ENCODE results near the gene ANKS1B. TPM values are rescaled to one million over a fixed set of nuclear protein-coding genes. Genes with fewer than 3 reads are reported as not detected.

Gene ANKS1B
- total RNA-seq, 1 experiment from 2014 or later, result 0.54 TPM

GRCh38 chr12:99759444-99759843, 225.3 kb downstream of the ANKS1B start:
- no peaks in the 10 kb centered on the region for H3K9me3 ChIP-seq (ENCODE audit: control insufficient read depth in 1 of 2, insufficient read depth in 1 of 2, low read depth in 1 of 2, low read length in 2 of 2)
- H3K79me2 ChIP-seq (ENCODE audit: insufficient read depth, low read length), result no peaks in the 10 kb centered on the region
- TF ChIP-seq CBX3 (IDR thresholded peaks at IDR 0.05; ENCODE audit: low read depth) (no peak), REST (IDR thresholded peaks at IDR 0.05; ENCODE audit: low read depth) (no peak), ZNF274 (IDR thresholded peaks at IDR 0.05; ENCODE audit: low read depth, low read length) (no peak), JUND (IDR thresholded peaks at IDR 0.05) (no peak), CEBPB (IDR thresholded peaks at IDR 0.05; ENCODE audit: low read depth) (no peak), SRF (IDR thresholded peaks at IDR 0.05; ENCODE audit: low read depth) (no peak), FOSL1 (IDR thresholded peaks at IDR 0.05; ENCODE audit: low read depth) (no peak), EGR1 (IDR thresholded peaks at IDR 0.05; ENCODE audit: low read depth) (no peak), POLR2AphosphoS5 (IDR thresholded peaks at IDR 0.05; ENCODE audit: low read depth, low read length) (no peak), ELF1 (IDR thresholded peaks at IDR 0.05; ENCODE audit: borderline replicate concordance, low read depth) (no peak)
- no peak overlapping the region for H3K9ac ChIP-seq (ENCODE audit: low read length)
- no peak overlapping the region for H3K27ac ChIP-seq (ENCODE audit: low read depth, low read length)
- H3K4me1 ChIP-seq (ENCODE audit: control insufficient read depth in 1 of 2, insufficient read depth in 2 of 2, low read length in 2 of 2), result no peaks in the 10 kb centered on the region
- ChIA-PET RAD21 (ENCODE audit: low non-redundant PET in 1 of 2, low total read pairs in 2 of 2, uncharacterized antibody in 2 of 2, unreplicated experiment in 2 of 2) (no interaction called here), CTCF (interaction anchor here (1.0 kb wide), 1 partner anchor 8 kb away, joined by 3 read pairs; no protein-coding TSS in a partner anchor), POLR2A (no interaction called here)
- no peak overlapping the region for H2AFZ ChIP-seq (ENCODE audit: low read depth, low read length, poor library complexity, severe bottlenecking)
- intact Hi-C loops (cut with micrococcal nuclease), result no loop called here
- no peak overlapping the region for H3K4me3 ChIP-seq (replicated peaks in 1 of 2; ENCODE audit: low read depth in 1 of 2, low read length in 2 of 2)
- no peaks in the 10 kb centered on the region for H3K9me2 ChIP-seq (ENCODE audit: insufficient read depth)
- H3K4me2 ChIP-seq (ENCODE audit: low read length), result no peak overlapping the region
- H4K20me1 ChIP-seq (ENCODE audit: insufficient read depth), result no peaks in the 10 kb centered on the region
- ATAC-seq, result no peak
- H3K36me3 ChIP-seq (ENCODE audit: control insufficient read depth in 1 of 2, insufficient read depth in 2 of 2, low read length in 2 of 2), result no peaks in the 10 kb centered on the region
- DNase-seq (ENCODE audit: low read depth, low spot score), result no peak
- peaks cover 34% of the 10 kb centered on the region for H3K27me3 ChIP-seq (ENCODE audit: insufficient read depth, low read length)
- no TSS peak for BruUV-seq (replicated peaks)

Data from HCT116 (cell line).